Thymus (tissue), 11 donors: ENCODE results near the gene ATE1. TPM values are rescaled to one million over a fixed set of nuclear protein-coding genes. Genes with fewer than 3 reads are reported as not detected.

Experiments
- DNase-seq, 9 donors: peaks; one replicate each; pipeline ENCODE4 v3.0.0-alpha.2; 2013; ENCODE audit warnings: low spot score in 9 of 9, low read depth in 6 of 9, missing footprints in 1 of 9
- H3K27ac ChIP-seq, 2 donors: one replicate each; pipeline ENCODE4 v1.5.1; 2013; ENCODE audit warnings: control low read depth in 1 of 2, low read depth in 1 of 2, low read length in 1 of 2, mild to moderate bottlenecking in 1 of 2, moderate library complexity in 1 of 2
- H3K27me3 ChIP-seq, 2 donors: one replicate each; pipeline ENCODE4 v1.5.1; 2013; ENCODE audit warnings: low read length in 1 of 2; ENCODE audit not compliant: control insufficient read depth in 2 of 2, insufficient read depth in 1 of 2
- H3K36me3 ChIP-seq, 2 donors: one replicate each; pipeline ENCODE4 v1.5.1; 2013; ENCODE audit warnings: low read length in 1 of 2, mild to moderate bottlenecking in 1 of 2, moderate library complexity in 1 of 2; ENCODE audit not compliant: control insufficient read depth in 2 of 2, insufficient read depth in 2 of 2
- H3K4me1 ChIP-seq, 2 donors: one replicate each; pipeline ENCODE4 v1.5.1; 2013; ENCODE audit warnings: low read length in 2 of 2; ENCODE audit not compliant: control insufficient read depth in 2 of 2, insufficient read depth in 2 of 2
- H3K4me3 ChIP-seq, 2 donors: one replicate each; pipeline ENCODE4 v1.5.1; 2013; ENCODE audit warnings: low read length in 2 of 2, control low read depth in 1 of 2, mild to moderate bottlenecking in 1 of 2
- H3K9me3 ChIP-seq, 2 donors: one replicate each; pipeline ENCODE4 v1.5.1; 2013; ENCODE audit warnings: low read length in 1 of 2, mild to moderate bottlenecking in 1 of 2; ENCODE audit not compliant: control insufficient read depth in 2 of 2, insufficient read depth in 1 of 2
- WGBS: extraction: QIAGEN DNeasy Blood & Tissue Kit; methylation state at CpG from one replicate; pipeline ENCODE4 v1.1.7; 2013; 5-methylcytosine and 5-hydroxymethylcytosine counted together
- polyA plus RNA-seq: library from polyadenylated mRNA; stranded (reverse); fragments of 200-250 nt; gene quantifications from one replicate; pipeline ENCODE4 v1.2.3, GENCODE V29; 2013
- total RNA-seq: library from RNA; stranded (reverse); fragments of 120-200 nt; gene quantifications from one replicate; pipeline ENCODE4 v1.2.4, GENCODE V29; 2013
- donor health status: healthy.

ATE1 gene
- total and polyA plus RNA-seq, 2 donors = 12.0 to 26.3 TPM

DNA sequence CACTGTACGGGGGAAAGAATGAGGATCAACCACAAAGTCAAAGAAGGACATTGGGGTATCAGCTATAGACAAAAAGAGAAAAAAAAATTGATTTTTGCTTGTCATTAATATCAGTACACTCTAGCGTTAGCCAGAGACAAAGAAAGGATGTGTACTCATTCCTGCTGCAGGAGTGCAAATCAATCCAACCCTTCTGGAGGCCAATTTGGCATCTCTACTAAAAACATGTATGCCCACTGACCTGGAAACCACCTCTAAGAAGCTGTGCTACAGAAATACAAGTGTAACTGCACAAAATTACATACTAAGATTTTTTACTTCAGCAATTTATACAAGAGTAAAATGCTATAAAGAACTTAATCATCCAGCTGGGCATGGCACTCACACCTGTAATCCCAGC lies 33.6 kb upstream of the ATE1 start:
- WGBS = over 99% methylated on average over 2 of the region's 2 CpGs
- H3K36me3 ChIP-seq = peaks cover 25 to 31% of the 10 kb centered on the region in 2 donors
- no peaks in the 10 kb centered on the region for H3K4me1 ChIP-seq
- no peaks in the 10 kb centered on the region for H3K27me3 ChIP-seq
- H3K9me3 ChIP-seq = no peaks in the 10 kb centered on the region
- DNase-seq = no peak
- H3K27ac ChIP-seq = no peak overlapping the region
- H3K4me3 ChIP-seq = no peak overlapping the region

DNA sequence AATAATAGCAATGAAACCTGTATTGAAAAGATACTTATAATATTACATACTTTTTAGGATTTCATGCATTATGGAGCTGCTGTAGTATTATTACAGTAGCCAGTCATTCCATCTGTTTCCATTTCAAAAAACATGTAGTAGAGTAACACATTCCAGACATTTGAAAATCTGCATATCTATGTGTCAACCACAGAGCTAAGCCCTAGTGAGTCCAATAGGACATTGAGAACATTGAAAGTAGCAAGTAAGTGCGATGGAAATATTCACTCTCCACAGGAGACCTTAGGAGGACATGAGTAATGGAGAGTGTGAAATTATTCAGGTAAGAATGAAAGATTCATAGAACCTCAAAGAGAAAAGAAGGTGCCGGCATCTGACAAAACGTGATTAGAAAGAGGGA lies 31.8 kb upstream of the ATE1 start:
- H3K27ac ChIP-seq = no peak overlapping the region
- H3K9me3 ChIP-seq = no peaks in the 10 kb centered on the region
- WGBS = 97% methylated on average over 3 of the region's 3 CpGs
- H3K4me1 ChIP-seq = no peaks in the 10 kb centered on the region
- H3K27me3 ChIP-seq = no peaks in the 10 kb centered on the region
- H3K36me3 ChIP-seq = peaks cover 12 to 24% of the 10 kb centered on the region in 2 donors
- DNase-seq = no peak
- no peak overlapping the region for H3K4me3 ChIP-seq

DNA sequence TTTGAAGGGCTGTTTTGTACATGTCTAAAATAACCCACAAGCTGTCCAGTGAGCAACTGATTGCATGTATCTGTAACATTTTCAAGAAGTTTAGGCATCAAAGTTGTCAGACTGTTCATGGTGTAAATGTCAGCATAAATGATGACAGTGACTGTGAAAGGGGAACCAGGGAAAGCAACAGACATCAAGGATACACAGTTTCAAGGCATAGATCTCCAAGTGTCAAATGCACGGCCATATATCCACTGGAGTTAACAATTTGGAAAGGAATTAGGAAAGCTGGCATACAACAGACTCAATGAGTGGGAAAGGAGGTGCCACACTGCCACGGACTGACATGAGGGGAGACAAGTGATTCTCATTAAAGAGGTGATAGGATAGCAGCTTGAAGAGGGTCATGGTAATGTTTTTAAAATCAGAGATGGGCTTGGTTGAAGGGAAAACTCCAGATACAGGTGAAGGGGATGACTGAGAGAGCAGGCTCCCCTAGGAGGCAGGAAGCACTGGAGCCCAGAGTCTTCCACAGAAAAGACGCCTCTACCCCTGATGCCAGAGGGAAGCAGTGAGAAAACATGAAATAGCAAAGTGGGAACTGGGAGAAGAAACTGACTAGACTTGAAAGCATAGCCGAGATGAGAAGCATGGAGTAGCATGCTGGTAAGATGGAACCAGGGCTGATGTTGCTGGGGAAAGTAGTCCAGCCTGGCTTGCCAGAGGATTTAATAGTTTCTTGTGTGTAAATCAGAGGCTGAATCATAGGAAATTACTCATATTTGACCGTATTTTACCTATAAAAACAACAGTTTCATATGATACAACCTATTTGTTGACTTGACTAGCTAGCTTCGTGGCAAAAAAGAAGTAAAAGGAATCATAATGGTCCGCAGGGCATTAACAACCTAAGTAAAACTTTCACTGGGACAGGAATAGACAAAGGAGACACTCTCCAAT lies 28.6 kb upstream of the ATE1 start:
- Histone ChIP-seq H3K9me3 (no peaks in the 10 kb centered on the region), H3K4me1 (no peaks in the 10 kb centered on the region), H3K27ac (no peak overlapping the region), H3K27me3 (no peaks in the 10 kb centered on the region), H3K4me3 (no peak overlapping the region), H3K36me3 (peaks cover 10 to 20% of the 10 kb centered on the region in 2 donors)
- no peak for DNase-seq
- WGBS = 96% methylated on average over 7 of the region's 7 CpGs

DNA sequence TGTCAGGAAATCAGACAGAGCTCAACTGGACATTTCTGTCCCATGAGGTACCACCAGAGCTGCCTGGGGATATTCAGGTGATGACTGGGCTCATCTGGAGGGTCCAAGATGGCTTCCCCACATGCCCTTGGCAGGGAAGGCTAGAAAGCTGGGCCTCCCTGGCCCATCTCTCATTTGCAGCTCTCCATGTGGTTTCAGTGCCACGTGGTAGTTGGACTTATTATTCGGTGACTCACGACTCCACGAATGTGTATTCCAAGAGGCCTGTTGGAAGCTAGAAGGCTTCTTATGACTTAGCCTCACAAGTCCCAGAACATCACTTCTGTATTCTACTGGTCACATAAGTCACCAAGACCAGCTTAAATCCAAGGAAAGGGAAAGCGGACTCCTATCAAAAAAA lies 24.4 kb upstream of the ATE1 start:
- no peak for DNase-seq
- no peak overlapping the region for H3K4me3 ChIP-seq
- WGBS = 97% methylated on average over 5 of the region's 5 CpGs
- no peaks in the 10 kb centered on the region for H3K27me3 ChIP-seq
- H3K4me1 ChIP-seq = no peaks in the 10 kb centered on the region
- no peak overlapping the region for H3K27ac ChIP-seq
- H3K9me3 ChIP-seq = no peaks in the 10 kb centered on the region
- peaks cover 3 to 10% of the 10 kb centered on the region in 2 donors for H3K36me3 ChIP-seq

DNA sequence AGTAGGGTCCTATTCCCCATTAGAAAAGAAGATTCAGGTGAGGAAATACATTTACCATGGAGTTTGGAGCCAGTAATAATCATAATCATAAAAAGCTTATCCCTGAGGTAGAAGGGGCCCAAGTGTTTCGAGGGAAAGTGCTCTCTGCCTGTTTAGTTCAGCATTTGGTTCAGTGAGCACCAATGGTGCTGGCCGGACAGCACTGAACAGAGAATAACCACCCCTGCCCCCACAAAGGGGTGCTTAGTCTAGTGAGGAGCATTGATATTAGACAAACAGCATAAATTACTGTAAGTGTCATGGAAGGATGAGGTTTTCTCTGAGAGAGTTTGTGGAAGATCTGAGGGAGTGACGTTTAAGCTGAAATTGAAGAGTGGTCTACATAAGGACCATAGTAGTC lies 21.6 kb upstream of the ATE1 start:
- no peaks in the 10 kb centered on the region for H3K9me3 ChIP-seq
- no peak overlapping the region for H3K27ac ChIP-seq
- H3K27me3 ChIP-seq = no peaks in the 10 kb centered on the region
- H3K36me3 ChIP-seq = no peaks in the 10 kb centered on the region
- 97% methylated on average over 3 of the region's 3 CpGs for WGBS
- H3K4me1 ChIP-seq = no peaks in the 10 kb centered on the region
- H3K4me3 ChIP-seq = no peak overlapping the region
- no peak for DNase-seq

DNA sequence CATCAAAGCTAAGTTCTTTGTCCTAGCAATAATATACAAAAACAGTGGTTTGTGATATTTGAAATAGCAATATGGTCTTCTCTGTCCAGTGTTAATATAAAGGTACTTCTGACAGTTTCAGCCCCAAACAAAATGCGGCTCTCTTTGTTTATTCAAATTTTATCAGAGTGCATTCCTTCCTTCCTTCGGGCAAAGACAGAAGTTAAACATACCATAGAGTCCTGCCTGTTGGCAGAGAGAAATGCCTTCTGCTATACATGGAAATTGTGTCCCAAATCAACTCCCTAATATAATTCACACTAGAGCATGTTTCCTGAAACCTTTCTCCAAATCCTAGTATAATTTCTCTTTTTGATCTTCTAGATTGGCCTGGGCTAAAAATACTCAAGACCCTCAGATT lies 21.2 kb upstream of the ATE1 start:
- no peak overlapping the region for H3K4me3 ChIP-seq
- H3K9me3 ChIP-seq = no peaks in the 10 kb centered on the region
- H3K4me1 ChIP-seq = no peaks in the 10 kb centered on the region
- no peaks in the 10 kb centered on the region for H3K27me3 ChIP-seq
- DNase-seq = no peak
- no peak overlapping the region for H3K27ac ChIP-seq
- H3K36me3 ChIP-seq = no peaks in the 10 kb centered on the region
- WGBS = 97% methylated on average over 2 of the region's 2 CpGs

DNA sequence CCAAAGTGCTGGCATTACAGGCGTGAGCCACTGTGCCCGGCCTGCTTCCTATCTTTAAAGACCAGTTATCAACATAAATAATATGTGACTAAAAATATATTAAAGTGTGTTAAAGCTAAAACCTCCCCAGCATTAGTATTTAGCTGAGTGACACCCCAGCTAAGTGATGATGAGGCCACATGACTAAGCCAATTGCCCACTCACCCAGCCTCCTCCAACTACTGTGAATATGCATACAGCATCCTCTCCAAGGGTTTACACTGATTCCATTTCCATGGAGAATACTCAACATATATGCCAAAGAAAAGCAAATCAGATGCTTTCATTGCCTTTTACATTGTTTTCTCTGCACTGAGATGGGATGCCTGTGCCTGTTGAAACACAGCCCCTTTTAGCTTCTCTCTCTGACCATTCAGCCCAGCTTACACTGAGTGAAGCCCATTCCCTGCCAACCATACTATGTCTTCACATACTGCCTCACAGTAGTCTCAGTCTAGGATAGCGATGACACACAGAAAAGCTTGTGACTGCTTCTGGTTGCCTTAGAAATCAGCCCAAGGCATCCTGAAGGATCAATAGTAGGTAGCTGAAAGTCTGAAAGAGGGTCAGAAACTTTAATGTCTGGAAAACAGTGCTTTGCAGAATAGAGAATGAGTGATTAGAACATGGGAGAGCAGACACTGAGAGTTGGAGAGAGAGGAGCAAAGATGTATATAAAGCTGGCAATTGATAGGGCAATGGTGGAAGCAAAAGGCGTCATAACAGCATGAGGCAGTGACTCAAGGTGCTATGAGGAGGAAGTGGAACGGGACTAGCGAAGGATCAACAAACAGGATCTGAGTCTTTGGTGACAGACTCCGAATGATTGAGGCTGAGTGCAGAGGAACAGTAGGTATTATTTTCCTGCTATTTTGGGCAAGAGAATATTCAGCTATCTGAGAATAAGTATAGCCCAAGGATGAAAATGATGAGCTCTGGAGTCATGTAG lies 19.8 kb upstream of the ATE1 start:
- Histone ChIP-seq H3K4me3 (no peak overlapping the region), H3K27ac (no peak overlapping the region), H3K36me3 (no peaks in the 10 kb centered on the region), H3K27me3 (no peaks in the 10 kb centered on the region), H3K4me1 (no peaks in the 10 kb centered on the region), H3K9me3 (no peaks in the 10 kb centered on the region)
- 96% methylated on average over 7 of the region's 7 CpGs for WGBS
- DNase-seq = no peak

DNA sequence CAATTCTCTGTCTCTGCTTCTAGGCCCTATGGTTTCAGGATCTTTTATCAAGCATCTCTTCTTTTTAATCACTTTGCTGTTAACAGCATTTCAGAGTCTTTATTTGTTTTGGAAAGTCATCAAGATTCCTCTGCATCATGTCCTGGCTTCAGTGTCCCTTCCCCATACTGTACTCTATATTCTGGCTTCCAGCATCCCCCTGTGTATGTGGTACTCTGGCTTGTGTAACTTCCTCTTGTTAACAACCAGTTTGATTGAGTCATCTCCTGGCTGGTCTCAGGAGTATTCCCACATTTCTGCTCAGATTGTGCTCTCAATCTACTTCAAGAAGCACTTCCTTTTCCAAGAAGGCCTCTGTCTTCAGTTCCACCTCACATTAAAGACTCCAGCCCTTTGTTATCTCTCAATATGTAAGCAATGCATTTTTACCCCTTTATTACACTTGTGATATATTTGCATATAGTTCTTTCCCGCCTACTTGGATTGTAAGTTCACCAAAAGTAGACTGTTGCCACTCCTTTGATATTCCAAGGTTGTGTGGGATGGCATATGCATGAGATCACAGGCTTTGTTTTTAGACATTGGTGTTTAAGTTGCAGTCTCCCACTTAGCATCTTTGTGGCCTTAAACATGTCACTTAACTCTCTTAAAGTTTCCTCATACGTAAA lies 15.1 kb upstream of the ATE1 start:
- DNase-seq = no peak
- Histone ChIP-seq H3K4me1 (no peaks in the 10 kb centered on the region), H3K27ac (no peak overlapping the region), H3K9me3 (no peaks in the 10 kb centered on the region), H3K4me3 (no peak overlapping the region), H3K36me3 (no peaks in the 10 kb centered on the region), H3K27me3 (no peaks in the 10 kb centered on the region)
- WGBS = 75% methylated on average over 2 of the region's 2 CpGs
